ENCODE data around the gene ENOSF1. TPM values are rescaled to one million over a fixed set of nuclear protein-coding genes. Genes with fewer than 3 reads are reported as not detected.

The ENOSF1 gene
- total RNA-seq, 1 donor from 2014 or later, result 178 TPM

DNA sequence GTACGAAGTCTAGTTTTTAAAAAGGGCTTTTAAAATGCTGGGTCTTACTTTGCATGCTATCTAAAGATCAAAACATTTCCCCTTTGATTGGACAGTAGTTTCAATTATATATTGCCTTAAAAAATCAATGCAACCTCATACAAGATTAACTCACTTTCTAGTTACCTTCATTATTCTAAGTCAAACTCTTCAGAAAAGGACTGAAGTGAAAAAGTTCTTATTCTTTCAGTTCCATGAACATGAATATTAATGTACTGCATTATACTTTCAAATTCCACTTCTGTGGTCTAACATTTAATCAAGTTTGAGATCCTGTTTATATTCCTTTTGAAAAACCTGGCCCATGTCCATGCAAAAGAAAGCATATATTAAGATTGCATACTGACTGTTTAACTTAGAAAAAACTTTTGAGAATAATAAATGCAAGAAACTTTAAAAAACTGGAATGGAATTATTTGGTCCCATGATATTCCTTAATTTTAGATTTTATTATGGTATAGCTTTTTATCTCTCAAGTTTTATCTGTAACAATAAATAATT is 11.2 kb upstream of the ENOSF1 start:
- no peaks in the 10 kb centered on the region for H3K9me3 ChIP-seq
- intact Hi-C loops (cut with DNase I), result no loop called here
- no peaks in the 10 kb centered on the region for H3K27me3 ChIP-seq
- no peaks in the 10 kb centered on the region for H3K4me1 ChIP-seq
- TF ChIP-seq, protein P1, sequence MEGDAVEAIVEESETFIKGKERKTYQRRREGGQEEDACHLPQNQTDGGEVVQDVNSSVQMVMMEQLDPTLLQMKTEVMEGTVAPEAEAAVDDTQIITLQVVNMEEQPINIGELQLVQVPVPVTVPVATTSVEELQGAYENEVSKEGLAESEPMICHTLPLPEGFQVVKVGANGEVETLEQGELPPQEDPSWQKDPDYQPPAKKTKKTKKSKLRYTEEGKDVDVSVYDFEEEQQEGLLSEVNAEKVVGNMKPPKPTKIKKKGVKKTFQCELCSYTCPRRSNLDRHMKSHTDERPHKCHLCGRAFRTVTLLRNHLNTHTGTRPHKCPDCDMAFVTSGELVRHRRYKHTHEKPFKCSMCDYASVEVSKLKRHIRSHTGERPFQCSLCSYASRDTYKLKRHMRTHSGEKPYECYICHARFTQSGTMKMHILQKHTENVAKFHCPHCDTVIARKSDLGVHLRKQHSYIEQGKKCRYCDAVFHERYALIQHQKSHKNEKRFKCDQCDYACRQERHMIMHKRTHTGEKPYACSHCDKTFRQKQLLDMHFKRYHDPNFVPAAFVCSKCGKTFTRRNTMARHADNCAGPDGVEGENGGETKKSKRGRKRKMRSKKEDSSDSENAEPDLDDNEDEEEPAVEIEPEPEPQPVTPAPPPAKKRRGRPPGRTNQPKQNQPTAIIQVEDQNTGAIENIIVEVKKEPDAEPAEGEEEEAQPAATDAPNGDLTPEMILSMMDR (IDR thresholded peaks at IDR 0.05), result no peak
- H3K27ac ChIP-seq, result no peak overlapping the region
- H3K4me3 ChIP-seq, result no peak overlapping the region
- peaks cover 0 to 5% of the 10 kb centered on the region in 2 donors for H3K36me3 ChIP-seq
- DNase-seq (ENCODE audit: low spot score in 2 of 2), result no peak

DNA sequence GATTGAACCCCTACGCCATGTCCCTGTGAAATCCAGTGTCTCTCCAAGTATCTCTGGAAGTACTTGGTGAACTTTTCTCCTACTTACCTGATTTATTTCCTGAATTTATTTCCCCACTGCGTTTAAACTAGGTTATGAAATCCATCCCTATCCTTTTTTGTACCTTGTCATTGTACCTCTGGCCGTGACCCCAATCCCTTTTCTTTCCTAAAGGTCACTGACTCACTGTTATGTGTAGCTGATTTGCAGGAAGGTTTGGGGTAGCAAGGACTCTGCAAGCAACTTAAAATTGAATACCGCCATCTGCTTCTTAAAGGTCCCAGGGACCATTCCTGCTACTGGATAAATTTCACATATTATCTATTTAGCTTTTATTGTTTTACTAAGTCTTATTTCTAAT is 4.6 kb upstream of the ENOSF1 start:
- no peak for DNase-seq (ENCODE audit: low spot score in 2 of 2)
- Histone ChIP-seq H3K9me3 (no peaks in the 10 kb centered on the region), H3K27ac (no peak overlapping the region), H3K36me3 (no peaks in the 10 kb centered on the region), H3K4me1 (no peaks in the 10 kb centered on the region), H3K27me3 (no peaks in the 10 kb centered on the region), H3K4me3 (no peak overlapping the region)
- TF ChIP-seq, protein P1 (IDR thresholded peaks at IDR 0.05), result no peak
- intact Hi-C loops (cut with DNase I), result no loop called here

DNA sequence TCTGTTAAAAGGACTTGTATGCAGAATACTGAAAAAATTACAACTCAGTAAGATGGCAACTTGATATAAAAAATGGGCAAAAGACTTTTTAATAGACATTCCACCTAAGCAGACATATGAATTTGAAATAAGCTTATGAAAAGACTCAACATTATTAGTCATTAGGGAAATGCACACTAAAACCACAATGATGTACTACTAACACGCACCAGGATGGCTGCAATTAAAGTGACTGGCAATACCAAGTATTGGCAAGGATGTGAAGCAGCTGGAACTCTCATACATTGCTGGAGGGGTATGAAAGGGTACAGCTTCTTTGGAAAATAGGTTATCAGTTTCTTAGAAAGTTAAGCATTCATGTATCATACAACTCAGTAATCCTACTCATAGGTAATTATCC is 3.2 kb upstream of the ENOSF1 start:
- no peak overlapping the region for H3K27ac ChIP-seq
- intact Hi-C loops (cut with DNase I), result no loop called here
- H3K4me1 ChIP-seq, result no peaks in the 10 kb centered on the region
- H3K36me3 ChIP-seq, result no peaks in the 10 kb centered on the region
- H3K4me3 ChIP-seq, result no peak overlapping the region
- no peaks in the 10 kb centered on the region for H3K9me3 ChIP-seq
- DNase-seq (ENCODE audit: low spot score in 2 of 2), result no peak
- TF ChIP-seq, protein P1 (IDR thresholded peaks at IDR 0.05), result no peak
- no peaks in the 10 kb centered on the region for H3K27me3 ChIP-seq

DNA sequence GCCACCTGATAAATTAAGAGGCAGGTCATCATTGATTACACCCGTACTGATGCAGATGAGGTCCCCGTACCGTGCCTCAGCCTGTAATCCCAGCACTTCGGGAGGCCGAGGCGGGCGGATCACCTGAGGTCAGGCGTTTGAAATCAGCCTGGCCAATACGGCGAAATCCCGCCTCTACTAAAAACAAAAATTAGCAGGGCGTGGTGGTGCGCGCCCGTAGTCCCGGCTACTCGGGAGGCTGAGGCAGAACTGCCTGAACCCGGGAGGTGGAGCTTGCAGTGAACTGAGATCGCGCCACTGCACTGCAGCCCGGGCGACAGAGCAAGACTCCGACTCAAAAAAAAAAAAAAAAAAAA is 683 bp upstream of the ENOSF1 start:
- no peaks in the 10 kb centered on the region for H3K4me1 ChIP-seq
- no peaks in the 10 kb centered on the region for H3K36me3 ChIP-seq
- TF ChIP-seq, protein P1 (IDR thresholded peaks at IDR 0.05), result no peak
- H3K9me3 ChIP-seq, result no peaks in the 10 kb centered on the region
- intact Hi-C loops (cut with DNase I), result loop anchor here (2.0 to 5.0 kb wide), 4 partner anchors 100 to 1944 kb away; partner anchors contain the start of genes SMCHD1, THOC1, USP14 and YES1
- peak overlapping the region in 1 of 2 donors; percentile 97 for H3K4me3 ChIP-seq
- DNase-seq (ENCODE audit: low spot score in 2 of 2), result no peak
- peak overlapping the region; percentile 74 to 82 for H3K27ac ChIP-seq
- H3K27me3 ChIP-seq, result no peaks in the 10 kb centered on the region

DNA sequence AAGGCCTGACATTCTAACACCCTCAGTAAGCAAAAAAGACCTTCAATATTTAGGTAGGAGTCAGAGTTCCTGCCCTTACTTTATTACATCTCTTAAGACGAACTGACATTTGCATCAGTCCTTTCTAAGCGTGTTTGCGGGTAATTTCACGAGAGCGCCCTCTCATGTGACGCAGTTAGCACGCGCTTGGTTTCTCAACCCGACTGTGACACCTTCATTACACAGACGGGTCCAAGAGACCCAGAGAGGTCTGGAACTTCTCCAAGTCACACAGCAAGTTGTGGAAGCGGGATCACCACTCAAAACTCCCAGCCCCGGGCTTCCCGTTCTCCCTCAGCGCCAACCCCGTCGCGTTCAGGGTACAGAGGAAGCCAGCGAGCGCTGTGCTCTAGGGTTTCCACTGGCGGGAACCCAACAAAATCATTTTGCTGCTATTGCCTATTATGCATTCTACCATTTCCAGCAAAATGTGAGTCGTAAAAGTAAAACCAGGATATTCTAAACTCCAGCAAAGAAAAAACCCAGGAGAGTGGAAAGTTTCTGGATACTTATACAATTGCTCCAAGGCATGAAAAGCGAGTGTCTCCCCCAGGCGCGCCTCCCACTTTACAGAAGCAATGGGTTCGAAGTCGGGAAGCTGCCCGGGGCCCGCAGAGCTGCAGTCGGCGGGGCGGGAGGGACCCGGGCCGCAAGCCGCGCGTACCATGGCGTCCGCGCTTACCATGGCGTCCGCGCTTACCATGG is 601 bp downstream of the ENOSF1 start:
- TF ChIP-seq, protein P1 (IDR thresholded peaks at IDR 0.05), result no peak
- H3K9me3 ChIP-seq, result no peaks in the 10 kb centered on the region
- H3K27me3 ChIP-seq, result no peaks in the 10 kb centered on the region
- H3K27ac ChIP-seq, result peak overlapping the region; percentile 74 to 82
- intact Hi-C loops (cut with DNase I), result loop anchor here (2.0 to 5.0 kb wide), 4 partner anchors 101 to 1945 kb away; partner anchors contain the start of genes SMCHD1, THOC1, USP14 and YES1
- H3K4me3 ChIP-seq, result peak overlapping the region; percentile 63 to 97
- peak; percentile 63 to 89 for DNase-seq (ENCODE audit: low spot score in 2 of 2)
- no peaks in the 10 kb centered on the region for H3K36me3 ChIP-seq
- H3K4me1 ChIP-seq, result no peaks in the 10 kb centered on the region
